Astrocyte (in vitro differentiated cells and primary cell): ENCODE data around the gene PCSK5. TPM values are rescaled to one million over a fixed set of nuclear protein-coding genes. Genes with fewer than 3 reads are reported as not detected.

ENCODE experiments used
- DNase-seq: peaks from one replicate; pipeline ENCODE4 v3.0.0-alpha.2; 2010; ENCODE audit warnings: low read depth
- FAIRE-seq: peaks from 2 replicates; lab custom pipeline; 2011; peaks lifted over from hg19 to GRCh38; lab: Jason Lieb, UNC
- H2AFZ ChIP-seq: 2 replicates; pipeline ENCODE4 v1.6.0; 2012; ENCODE audit warnings: low read depth, low read length, inconsistent platforms
- H3K27ac ChIP-seq: 2 replicates; pipeline ENCODE4 v1.5.1; 2011; ENCODE audit warnings: low read depth, low read length, inconsistent platforms
- H3K27me3 ChIP-seq: 2 replicates; pipeline ENCODE4 v1.6.0; 2011; ENCODE audit warnings: low read length, inconsistent platforms; ENCODE audit not compliant: insufficient read depth
- H3K36me3 ChIP-seq: 2 replicates; pipeline ENCODE4 v1.5.1; 2011; ENCODE audit warnings: low read length, inconsistent platforms; ENCODE audit not compliant: insufficient read depth
- H3K4me1 ChIP-seq: 2 replicates; pipeline ENCODE4 v1.5.1; 2011; ENCODE audit warnings: low read length, inconsistent platforms; ENCODE audit not compliant: insufficient read depth
- H3K4me2 ChIP-seq: 2 replicates; pipeline ENCODE4 v1.6.0; 2012; ENCODE audit warnings: low read length, inconsistent platforms
- H3K4me3 ChIP-seq: 2 replicates; pipeline ENCODE4 v1.5.1; 2011; ENCODE audit warnings: low read depth, mild to moderate bottlenecking, low read length, inconsistent platforms; ENCODE audit not compliant: insufficient read depth
- H3K79me2 ChIP-seq: 2 replicates; pipeline ENCODE4 v1.6.0; 2012; ENCODE audit warnings: mild to moderate bottlenecking, low read length, inconsistent platforms; ENCODE audit not compliant: insufficient read depth
- H3K9ac ChIP-seq: 2 replicates; pipeline ENCODE4 v1.6.0; 2012; ENCODE audit warnings: mild to moderate bottlenecking, low read length, inconsistent platforms
- H3K9me3 ChIP-seq: 2 replicates; pipeline ENCODE4 v1.5.1; 2012; ENCODE audit warnings: low read depth, mild to moderate bottlenecking, low read length, inconsistent platforms; ENCODE audit not compliant: insufficient read depth
- H4K20me1 ChIP-seq: 2 replicates; pipeline ENCODE4 v1.6.0; 2012; ENCODE audit warnings: low read length, inconsistent platforms; ENCODE audit not compliant: insufficient read depth
- H3K27ac Mint-ChIP-seq: one replicate; pipeline ENCODE4 v1.8.0; 2021; ENCODE audit warnings: mild to moderate bottlenecking, mixed read lengths; ENCODE audit not compliant: unreplicated experiment
- H3K27me3 Mint-ChIP-seq: one replicate; pipeline ENCODE4 v1.8.0; 2021; ENCODE audit warnings: low read depth, mixed read lengths; ENCODE audit not compliant: unreplicated experiment
- H3K36me3 Mint-ChIP-seq: one replicate; pipeline ENCODE4 v1.8.0; 2021; ENCODE audit warnings: low read depth, mixed read lengths; ENCODE audit not compliant: unreplicated experiment
- H3K4me1 Mint-ChIP-seq: one replicate; pipeline ENCODE4 v1.8.0; 2021; ENCODE audit warnings: low read depth, mixed read lengths; ENCODE audit not compliant: unreplicated experiment
- H3K4me3 Mint-ChIP-seq: one replicate; pipeline ENCODE4 v1.8.0; 2021; ENCODE audit warnings: mild to moderate bottlenecking, moderate library complexity, mixed read lengths; ENCODE audit not compliant: unreplicated experiment
- H3K9me3 Mint-ChIP-seq: one replicate; pipeline ENCODE4 v1.8.0; 2021; ENCODE audit warnings: mild to moderate bottlenecking, mixed read lengths; ENCODE audit not compliant: unreplicated experiment
- CTCF ChIP-seq: IDR thresholded peaks from 2 replicates; pipeline ENCODE4 v1.5.1; 2011; ENCODE audit warnings: low read depth, mild to moderate bottlenecking, inconsistent platforms, low read length, moderate library complexity; ENCODE audit not compliant: insufficient read depth
- EZH2 ChIP-seq: IDR thresholded peaks from 2 replicates; pipeline ENCODE4 v1.6.1; 2012; ENCODE audit warnings: mild to moderate bottlenecking, low read length, inconsistent platforms; ENCODE audit not compliant: insufficient read depth
- total RNA-seq: library from RNA; stranded (reverse); gene quantifications from 2 replicates; pipeline ENCODE4 v1.2.1, GENCODE V29; 2021

Gene PCSK5
- total RNA-seq, 1 donor from 2014 or later, result 13.1 TPM

GRCh38 chr9:76216161-76216649 lies 325.7 kb downstream of the PCSK5 start:
- no peak overlapping the region for H3K4me3 Mint-ChIP-seq
- no peaks in the 10 kb centered on the region for H3K79me2 ChIP-seq
- H3K4me3 ChIP-seq, result no peak overlapping the region
- no peaks in the 10 kb centered on the region for H3K36me3 ChIP-seq
- H3K4me1 Mint-ChIP-seq, result peaks cover 35% of the 10 kb centered on the region
- no peaks in the 10 kb centered on the region for H4K20me1 ChIP-seq
- H3K27ac ChIP-seq, result peak overlapping the region; percentile 71
- H3K4me1 ChIP-seq, result peaks cover 30% of the 10 kb centered on the region
- H3K9ac ChIP-seq, result no peak overlapping the region
- peak overlapping the region; percentile 43 for H3K4me2 ChIP-seq
- TF ChIP-seq CTCF, result no peak
- TF ChIP-seq EZH2, result no peak
- no peaks in the 10 kb centered on the region for H3K9me3 Mint-ChIP-seq
- H3K9me3 ChIP-seq, result no peaks in the 10 kb centered on the region
- no peaks in the 10 kb centered on the region for H3K36me3 Mint-ChIP-seq
- DNase-seq (peak; percentile 98), FAIRE-seq (peak; percentile 99)
- H3K27me3 ChIP-seq, result no peaks in the 10 kb centered on the region
- H2AFZ ChIP-seq, result no peak overlapping the region
- H3K27me3 Mint-ChIP-seq, result no peaks in the 10 kb centered on the region
- peak overlapping the region; percentile 84 for H3K27ac Mint-ChIP-seq

GRCh38 chr9:76218117-76218885 lies 327.8 kb downstream of the PCSK5 start:
- H3K27me3 ChIP-seq, result no peaks in the 10 kb centered on the region
- Mint-ChIP-seq H3K36me3 (no peaks in the 10 kb centered on the region), H3K4me1 (peaks cover 35% of the 10 kb centered on the region), H3K27me3 (no peaks in the 10 kb centered on the region), H3K9me3 (no peaks in the 10 kb centered on the region), H3K4me3 (no peak overlapping the region), H3K27ac (no peak overlapping the region)
- DNase-seq (peak; percentile 77), FAIRE-seq (no peak)
- peak overlapping the region; percentile 27 for H3K4me2 ChIP-seq
- H2AFZ ChIP-seq, result no peak overlapping the region
- peaks cover 30% of the 10 kb centered on the region for H3K4me1 ChIP-seq
- no peak overlapping the region for H3K27ac ChIP-seq
- no peaks in the 10 kb centered on the region for H3K79me2 ChIP-seq
- no peaks in the 10 kb centered on the region for H3K36me3 ChIP-seq
- H3K4me3 ChIP-seq, result no peak overlapping the region
- H3K9ac ChIP-seq, result no peak overlapping the region
- no peaks in the 10 kb centered on the region for H4K20me1 ChIP-seq
- H3K9me3 ChIP-seq, result no peaks in the 10 kb centered on the region
- TF ChIP-seq CTCF (no peak), EZH2 (no peak)

GRCh38 chr9:76218886-76219445 lies 328.5 kb downstream of the PCSK5 start:
- no peaks in the 10 kb centered on the region for H3K27me3 ChIP-seq
- H3K36me3 Mint-ChIP-seq, result no peaks in the 10 kb centered on the region
- H2AFZ ChIP-seq, result no peak overlapping the region
- no peaks in the 10 kb centered on the region for H3K79me2 ChIP-seq
- H3K4me3 ChIP-seq, result no peak overlapping the region
- H3K9me3 Mint-ChIP-seq, result no peaks in the 10 kb centered on the region
- no peaks in the 10 kb centered on the region for H3K27me3 Mint-ChIP-seq
- H3K4me1 ChIP-seq, result peaks cover 30% of the 10 kb centered on the region
- TF ChIP-seq CTCF (no peak), EZH2 (no peak)
- no peak for FAIRE-seq
- H3K36me3 ChIP-seq, result no peaks in the 10 kb centered on the region
- peaks cover 29% of the 10 kb centered on the region for H3K4me1 Mint-ChIP-seq
- DNase-seq, result peak; percentile 36
- H3K27ac ChIP-seq, result no peak overlapping the region
- H3K4me3 Mint-ChIP-seq, result no peak overlapping the region
- peak overlapping the region; percentile 27 for H3K4me2 ChIP-seq
- no peaks in the 10 kb centered on the region for H3K9me3 ChIP-seq
- H3K27ac Mint-ChIP-seq, result no peak overlapping the region
- H3K9ac ChIP-seq, result no peak overlapping the region
- H4K20me1 ChIP-seq, result no peaks in the 10 kb centered on the region
